ENCODE measurements around the gene CHERP. TPM values are rescaled to one million over a fixed set of nuclear protein-coding genes. Genes with fewer than 3 reads are reported as not detected.

Gene CHERP, protein sequence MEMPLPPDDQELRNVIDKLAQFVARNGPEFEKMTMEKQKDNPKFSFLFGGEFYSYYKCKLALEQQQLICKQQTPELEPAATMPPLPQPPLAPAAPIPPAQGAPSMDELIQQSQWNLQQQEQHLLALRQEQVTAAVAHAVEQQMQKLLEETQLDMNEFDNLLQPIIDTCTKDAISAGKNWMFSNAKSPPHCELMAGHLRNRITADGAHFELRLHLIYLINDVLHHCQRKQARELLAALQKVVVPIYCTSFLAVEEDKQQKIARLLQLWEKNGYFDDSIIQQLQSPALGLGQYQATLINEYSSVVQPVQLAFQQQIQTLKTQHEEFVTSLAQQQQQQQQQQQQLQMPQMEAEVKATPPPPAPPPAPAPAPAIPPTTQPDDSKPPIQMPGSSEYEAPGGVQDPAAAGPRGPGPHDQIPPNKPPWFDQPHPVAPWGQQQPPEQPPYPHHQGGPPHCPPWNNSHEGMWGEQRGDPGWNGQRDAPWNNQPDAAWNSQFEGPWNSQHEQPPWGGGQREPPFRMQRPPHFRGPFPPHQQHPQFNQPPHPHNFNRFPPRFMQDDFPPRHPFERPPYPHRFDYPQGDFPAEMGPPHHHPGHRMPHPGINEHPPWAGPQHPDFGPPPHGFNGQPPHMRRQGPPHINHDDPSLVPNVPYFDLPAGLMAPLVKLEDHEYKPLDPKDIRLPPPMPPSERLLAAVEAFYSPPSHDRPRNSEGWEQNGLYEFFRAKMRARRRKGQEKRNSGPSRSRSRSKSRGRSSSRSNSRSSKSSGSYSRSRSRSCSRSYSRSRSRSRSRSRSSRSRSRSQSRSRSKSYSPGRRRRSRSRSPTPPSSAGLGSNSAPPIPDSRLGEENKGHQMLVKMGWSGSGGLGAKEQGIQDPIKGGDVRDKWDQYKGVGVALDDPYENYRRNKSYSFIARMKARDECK
- total RNA-seq = 10 to 100 TPM; 72.9 to 73.5 TPM
- 10 to 100 TPM in 1 of 2 donors, 1 to 10 TPM in 1; 5.3 to 24.6 TPM for polyA plus RNA-seq

DNA sequence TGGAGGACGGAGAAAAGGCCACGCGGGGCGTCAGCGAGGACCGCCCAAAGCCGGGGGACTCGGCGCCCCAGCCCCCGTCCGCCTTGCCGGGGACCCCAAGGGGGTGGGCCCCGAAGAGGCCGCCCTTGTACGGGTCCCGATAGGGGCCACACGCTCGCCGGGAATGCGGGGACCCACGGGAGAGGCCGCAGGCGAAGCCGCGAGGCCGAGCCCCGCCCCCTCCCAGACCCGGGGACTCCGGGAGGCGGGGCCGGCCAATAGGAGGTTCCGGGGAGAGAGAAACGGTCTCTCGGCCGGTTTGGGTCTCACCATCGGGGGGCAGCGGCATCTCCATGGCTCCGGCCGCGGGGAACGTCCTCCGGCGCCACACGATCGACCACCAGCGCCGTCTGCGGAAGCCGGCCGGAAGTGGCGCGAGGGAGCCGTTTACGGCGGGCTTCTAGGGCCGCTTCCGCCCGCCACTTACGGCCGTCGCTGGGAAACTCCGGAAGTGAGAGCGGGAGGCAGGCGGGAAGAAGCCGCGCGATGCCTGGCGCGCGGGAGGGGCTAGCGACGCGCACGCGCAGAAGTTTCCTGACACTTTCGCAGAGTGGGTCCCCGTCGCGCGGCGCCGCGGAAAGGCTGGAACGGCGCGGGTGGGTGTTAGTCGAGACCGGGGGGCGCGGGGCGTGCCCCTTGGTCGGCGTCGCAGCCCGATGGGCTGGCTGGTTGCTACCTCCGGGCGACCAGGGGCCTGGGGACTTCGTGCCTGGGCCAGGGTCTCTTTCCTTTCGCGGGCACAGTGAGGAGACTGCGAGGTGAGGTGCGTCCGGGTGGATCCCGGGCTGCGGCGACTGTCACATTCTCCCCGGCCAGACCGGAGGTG, at the start of gene CHERP:
TSS of gene CHERP (minus strand) at position 393 of the 865 bp plus-strand sequence. CDS start at position 334, 59 bp downstream.
- intact Hi-C loops (cut with micrococcal nuclease) = loop anchor here (1.0 to 5.0 kb wide), 7 partner anchors 24 to 118 kb away; partner anchors contain the start of genes C19orf44, CALR3, EPS15L1 and MED26
- Mint-ChIP-seq H3K36me3 (peaks cover 26 to 27% of the 10 kb centered on the region in 2 donors), H3K4me3 (peak within 1 kb of the TSS; percentile 89 to 97 (median 92)), H3K27ac (peak within 1 kb of the TSS; percentile 90 to 96 (median 94)), H3K9me3 (no peaks in the 10 kb centered on the region), H3K4me1 (peaks cover 34 to 68% (median 51%) of the 10 kb centered on the region in 4 donors), H3K27me3 (no peaks in the 10 kb centered on the region)
- peak within 1 kb of the TSS; percentile 91 to 96 for H3K4me3 ChIP-seq (ENCODE audit: low read length in 2 of 2)
- peaks cover 4% of the 10 kb centered on the region for H3K36me3 ChIP-seq (ENCODE audit: insufficient read depth, low read length)
- H3K27ac ChIP-seq (ENCODE audit: low read depth, low read length) = peak within 1 kb of the TSS; percentile 77
- H3K4me1 ChIP-seq (ENCODE audit: insufficient read depth, low read length) = peaks cover 63% of the 10 kb centered on the region
- H3K27me3 ChIP-seq (ENCODE audit: insufficient read depth, low read length) = no peaks in the 10 kb centered on the region
- ChIA-PET CTCF (ENCODE audit: partially characterized antibody) (interaction anchor here (0.7 to 1.4 kb wide), 2 partner anchors 42 to 52 kb away, joined by 3 read pairs; no protein-coding TSS in a partner anchor), POLR2A (ENCODE audit: partially characterized antibody) (interaction anchor here (0.6 to 2.5 kb wide), 22 partner anchors 10 to 584 kb away, joined by 3 to 20 read pairs (median 4); partner anchors contain the start of genes C19orf44, CALR3, MED26 and SLC35E1)
- peak; percentile 93 to 95 (median 94) for DNase-seq
- H3K9me3 ChIP-seq (ENCODE audit: control insufficient read depth in 1 of 2, low read length in 2 of 2) = no peaks in the 10 kb centered on the region

DNA sequence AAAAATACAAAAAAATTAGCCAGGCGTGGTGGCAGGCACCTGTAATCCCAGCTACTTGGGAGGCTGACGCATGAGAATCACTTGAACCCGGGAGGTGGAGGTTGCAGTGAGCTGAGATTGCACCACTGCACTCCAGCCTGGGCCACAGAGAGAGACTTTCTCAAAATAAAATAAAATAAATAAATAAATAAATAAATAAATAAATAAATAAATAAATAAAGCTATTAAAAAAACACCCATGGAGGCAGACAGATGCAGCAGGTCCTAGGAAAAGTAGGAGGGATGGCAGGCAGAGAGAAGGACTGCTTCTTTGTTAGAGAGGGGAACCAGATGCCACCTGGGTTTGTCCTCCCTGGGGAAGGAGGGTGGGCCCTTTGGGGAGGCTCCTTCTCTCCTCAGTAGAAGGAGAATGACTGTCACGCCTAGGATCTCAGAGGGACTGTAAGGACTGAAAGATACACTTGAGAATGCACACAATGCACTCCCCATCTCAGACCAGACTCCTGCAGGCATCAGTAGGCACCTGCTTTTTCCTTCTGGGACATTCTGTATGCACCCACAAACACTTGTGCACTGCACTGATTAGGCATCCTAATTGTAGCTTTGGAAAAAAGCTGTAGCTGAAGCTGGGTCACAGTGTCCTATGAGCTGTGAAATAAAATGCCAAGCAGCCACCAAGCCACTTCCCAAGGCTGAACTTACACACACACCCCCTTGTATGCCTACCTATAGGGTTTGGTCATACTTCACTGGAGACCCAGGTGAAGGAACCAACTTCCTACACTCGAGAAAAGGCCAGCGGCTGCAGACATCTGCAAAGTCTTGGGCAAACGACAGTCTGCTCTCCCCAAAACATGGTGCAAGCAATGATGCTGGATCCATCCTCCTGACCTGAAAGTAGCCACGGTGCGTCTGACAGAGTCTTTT, 48.9 kb upstream of the CHERP start:
- no peak overlapping the region for H3K27ac ChIP-seq (ENCODE audit: low read depth, low read length)
- Mint-ChIP-seq H3K27ac (peak overlapping the region in 4 of 7 donors; percentile 12 to 57 (median 32)), H3K27me3 (no peaks in the 10 kb centered on the region), H3K4me1 (peaks cover 66 to 93% (median 80%) of the 10 kb centered on the region in 4 donors), H3K4me3 (peak overlapping the region in 1 of 8 donors; percentile 15), H3K36me3 (peaks cover 0 to 2% of the 10 kb centered on the region in 2 donors), H3K9me3 (no peaks in the 10 kb centered on the region)
- intact Hi-C loops (cut with micrococcal nuclease) = no loop called here
- ChIA-PET CTCF (ENCODE audit: partially characterized antibody) (no interaction called here), POLR2A (ENCODE audit: partially characterized antibody) (interaction anchor here (11.2 kb wide), 1 partner anchor 18 kb away, joined by 109 read pairs; the partner anchor contains the start of gene SLC35E1)
- H3K36me3 ChIP-seq (ENCODE audit: insufficient read depth, low read length) = no peaks in the 10 kb centered on the region
- H3K4me3 ChIP-seq (ENCODE audit: low read length in 2 of 2) = no peak overlapping the region
- H3K27me3 ChIP-seq (ENCODE audit: insufficient read depth, low read length) = no peaks in the 10 kb centered on the region
- peaks cover 93% of the 10 kb centered on the region for H3K4me1 ChIP-seq (ENCODE audit: insufficient read depth, low read length)
- no peaks in the 10 kb centered on the region for H3K9me3 ChIP-seq (ENCODE audit: control insufficient read depth in 1 of 2, low read length in 2 of 2)
- DNase-seq = no peak

DNA sequence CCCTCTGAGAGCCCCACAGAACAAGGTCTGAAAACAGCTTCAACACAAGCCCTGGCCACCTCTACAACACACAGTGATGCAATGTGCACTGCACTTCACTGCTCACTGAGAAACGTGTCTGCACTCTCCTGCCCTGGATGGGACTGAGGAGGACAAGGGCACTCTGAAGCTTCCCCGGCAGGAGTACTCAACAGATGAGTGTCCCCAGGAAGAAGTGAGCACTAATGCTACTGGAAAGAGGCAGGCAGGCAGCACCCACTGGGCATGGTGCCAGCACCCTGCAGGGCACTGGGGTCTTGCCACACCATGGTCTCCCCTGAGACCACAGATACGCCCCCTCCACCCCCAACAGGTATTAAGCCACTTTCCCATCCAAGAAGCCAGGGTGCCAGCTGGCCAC, 47.7 kb upstream of the CHERP start:
- peak overlapping the region in 1 of 8 donors; percentile 25 for H3K4me3 Mint-ChIP-seq
- POLR2A ChIA-PET (ENCODE audit: partially characterized antibody) = interaction anchor here (0.5 to 11.2 kb wide), 3 partner anchors 17 to 116 kb away, joined by 3 to 109 read pairs (median 3); partner anchors contain the start of genes MED26 and SLC35E1

DNA sequence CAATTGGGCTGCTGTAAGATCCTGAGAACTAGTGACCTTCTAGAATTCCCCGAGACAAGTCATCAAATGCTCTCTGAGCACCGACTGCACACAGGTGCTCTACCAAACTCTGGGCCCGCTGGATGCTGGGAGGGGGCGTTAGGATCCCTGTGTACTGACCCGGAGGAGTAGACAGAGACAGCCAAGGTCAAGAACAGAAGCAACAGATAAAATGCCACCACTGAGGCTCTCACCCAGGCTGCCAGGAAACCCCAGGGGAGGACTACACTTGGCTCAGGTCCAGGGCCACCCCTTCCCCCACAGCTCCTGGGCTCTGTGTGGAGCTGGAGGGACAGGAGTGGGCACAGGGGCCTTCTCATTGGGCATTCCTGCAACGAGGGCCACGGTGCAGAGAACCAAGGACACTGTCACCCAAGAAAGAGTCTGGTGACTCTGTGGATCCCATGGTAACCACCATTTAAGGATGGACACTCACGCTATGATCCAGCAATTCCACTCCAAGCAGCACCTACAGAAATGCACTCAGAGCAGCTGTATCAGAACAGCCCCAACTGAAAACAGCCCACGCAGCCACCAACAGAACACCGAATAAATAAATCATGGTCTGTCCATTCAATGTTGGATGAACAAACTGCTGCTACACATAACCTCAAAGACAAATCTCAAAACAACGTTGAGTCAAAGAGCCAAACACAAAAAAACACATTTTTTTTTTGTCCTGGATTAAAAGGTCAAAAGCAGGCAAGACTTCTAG, 46.8 kb upstream of the CHERP start:
- CTCF ChIA-PET (ENCODE audit: partially characterized antibody) = no interaction called here
- Mint-ChIP-seq H3K27me3 (no peaks in the 10 kb centered on the region), H3K4me3 (peak overlapping the region in 6 of 8 donors; percentile 80 to 90 (median 86)), H3K27ac (peak overlapping the region; percentile 95 to 99 (median 97)), H3K36me3 (peaks cover 0 to 2% of the 10 kb centered on the region in 2 donors), H3K9me3 (no peaks in the 10 kb centered on the region), H3K4me1 (peaks cover 63 to 93% (median 78%) of the 10 kb centered on the region in 4 donors)
- peaks cover 92% of the 10 kb centered on the region for H3K4me1 ChIP-seq (ENCODE audit: insufficient read depth, low read length)
- no peak for DNase-seq
- H3K27ac ChIP-seq (ENCODE audit: low read depth, low read length) = peak overlapping the region; percentile 58
- intact Hi-C loops (cut with micrococcal nuclease) = no loop called here
- POLR2A ChIA-PET (ENCODE audit: partially characterized antibody) = interaction anchor here (0.6 to 11.2 kb wide), 7 partner anchors 16 to 71 kb away, joined by 3 to 109 read pairs (median 19); partner anchors contain the start of genes MED26, SLC35E1, SMIM7 and TMEM38A
- no peaks in the 10 kb centered on the region for H3K36me3 ChIP-seq (ENCODE audit: insufficient read depth, low read length)
- no peaks in the 10 kb centered on the region for H3K27me3 ChIP-seq (ENCODE audit: insufficient read depth, low read length)
- no peaks in the 10 kb centered on the region for H3K9me3 ChIP-seq (ENCODE audit: control insufficient read depth in 1 of 2, low read length in 2 of 2)
- peak overlapping the region in 1 of 2 donors; percentile 32 for H3K4me3 ChIP-seq (ENCODE audit: low read length in 2 of 2)

More for the DNA sequence above, 47.7 kb upstream of the CHERP start:
- no peak for DNase-seq
- peaks cover 65 to 93% (median 80%) of the 10 kb centered on the region in 4 donors for H3K4me1 Mint-ChIP-seq
- Histone ChIP-seq H3K4me3 (ENCODE audit: low read length in 2 of 2) (no peak overlapping the region), H3K9me3 (ENCODE audit: control insufficient read depth in 1 of 2, low read length in 2 of 2) (no peaks in the 10 kb centered on the region), H3K4me1 (ENCODE audit: insufficient read depth, low read length) (peaks cover 93% of the 10 kb centered on the region), H3K36me3 (ENCODE audit: insufficient read depth, low read length) (no peaks in the 10 kb centered on the region), H3K27ac (ENCODE audit: low read depth, low read length) (no peak overlapping the region), H3K27me3 (ENCODE audit: insufficient read depth, low read length) (no peaks in the 10 kb centered on the region)
- H3K9me3 Mint-ChIP-seq = no peaks in the 10 kb centered on the region
- no peaks in the 10 kb centered on the region for H3K27me3 Mint-ChIP-seq
- CTCF ChIA-PET (ENCODE audit: partially characterized antibody) = no interaction called here
- intact Hi-C loops (cut with micrococcal nuclease) = no loop called here
- H3K36me3 Mint-ChIP-seq = peaks cover 0 to 2% of the 10 kb centered on the region in 2 donors
- H3K27ac Mint-ChIP-seq = peak overlapping the region; percentile 1 to 99 (median 95)
